Ramos (cell line): Measurements from ENCODE around the gene MTREX.

Experiments
- in situ Hi-C: fragments of 300-500 bp; cut with MboI; formaldehyde crosslinking; loops from one replicate; pipeline ENCODE4 v1.14.3; 2022; ENCODE audit warnings: low sequenced_read_pairs; ENCODE audit not compliant: unreplicated experiment

Gene MTREX

GRCh38 chr5:55324006-55324405 is 16.2 kb downstream of the MTREX start:
- in situ Hi-C loops = no loop called here

- in situ Hi-C loops = loop anchor here (25.0 kb wide), 1 partner anchor 362 kb away; no protein-coding TSS in a partner anchor
Observed at GRCh38 chr5:55324815-55325418, 17.1 kb downstream of the MTREX start.

GRCh38 chr5:55325621-55326020 is 17.8 kb downstream of the MTREX start:
- in situ Hi-C loops = loop anchor here (25.0 kb wide), 1 partner anchor 362 kb away; no protein-coding TSS in a partner anchor

GRCh38 chr5:55327281-55327680 is 19.5 kb downstream of the MTREX start:
- in situ Hi-C loops = loop anchor here (25.0 kb wide), 1 partner anchor 360 kb away; no protein-coding TSS in a partner anchor

GRCh38 chr5:55331321-55331720 is 23.5 kb downstream of the MTREX start:
- in situ Hi-C loops = loop anchor here (25.0 kb wide), 1 partner anchor 356 kb away; no protein-coding TSS in a partner anchor

GRCh38 chr5:55333017-55333416 is 25.2 kb downstream of the MTREX start:
- in situ Hi-C loops = loop anchor here (25.0 kb wide), 1 partner anchor 354 kb away; no protein-coding TSS in a partner anchor

- in situ Hi-C loops = loop anchor here (25.0 kb wide), 1 partner anchor 353 kb away; no protein-coding TSS in a partner anchor
Observed at GRCh38 chr5:55333811-55334210, 26.0 kb downstream of the MTREX start.

GRCh38 chr5:55338092-55338613 is 30.4 kb downstream of the MTREX start:
- in situ Hi-C loops = loop anchor here (25.0 kb wide), 1 partner anchor 349 kb away; no protein-coding TSS in a partner anchor

- in situ Hi-C loops = loop anchor here (25.0 kb wide), 1 partner anchor 348 kb away; no protein-coding TSS in a partner anchor
Observed at GRCh38 chr5:55338810-55339243, 31.0 kb downstream of the MTREX start.

- in situ Hi-C loops = loop anchor here (25.0 kb wide), 1 partner anchor 344 kb away; no protein-coding TSS in a partner anchor
Observed at GRCh38 chr5:55343107-55343506, 35.3 kb downstream of the MTREX start.

- in situ Hi-C loops = loop anchor here (25.0 kb wide), 1 partner anchor 344 kb away; no protein-coding TSS in a partner anchor
Observed at GRCh38 chr5:55343609-55344008, 35.8 kb downstream of the MTREX start.

- in situ Hi-C loops = loop anchor here (25.0 kb wide), 1 partner anchor 343 kb away; no protein-coding TSS in a partner anchor
Observed at GRCh38 chr5:55344392-55344992, 36.7 kb downstream of the MTREX start.

- in situ Hi-C loops = loop anchor here (25.0 kb wide), 1 partner anchor 342 kb away; no protein-coding TSS in a partner anchor
Observed at GRCh38 chr5:55345327-55345726, 37.5 kb downstream of the MTREX start.

- in situ Hi-C loops = loop anchor here (25.0 kb wide), 1 partner anchor 340 kb away; no protein-coding TSS in a partner anchor
Observed at GRCh38 chr5:55347786-55348185, 40.0 kb downstream of the MTREX start.

GRCh38 chr5:55350754-55351153 is 43.0 kb downstream of the MTREX start:
- in situ Hi-C loops = no loop called here

GRCh38 chr5:55356896-55357295 is 49.1 kb downstream of the MTREX start:
- in situ Hi-C loops = no loop called here

GRCh38 chr5:55360190-55360589 is 52.4 kb downstream of the MTREX start:
- in situ Hi-C loops = no loop called here

- in situ Hi-C loops = no loop called here
Observed at GRCh38 chr5:55363856-55364255, 56.1 kb downstream of the MTREX start.

- in situ Hi-C loops = no loop called here
Observed at GRCh38 chr5:55364537-55365055, 56.8 kb downstream of the MTREX start.

- in situ Hi-C loops = no loop called here
Observed at GRCh38 chr5:55370291-55370925, 62.6 kb downstream of the MTREX start.
